ENCODE data around the gene SGCE.

DNA sequence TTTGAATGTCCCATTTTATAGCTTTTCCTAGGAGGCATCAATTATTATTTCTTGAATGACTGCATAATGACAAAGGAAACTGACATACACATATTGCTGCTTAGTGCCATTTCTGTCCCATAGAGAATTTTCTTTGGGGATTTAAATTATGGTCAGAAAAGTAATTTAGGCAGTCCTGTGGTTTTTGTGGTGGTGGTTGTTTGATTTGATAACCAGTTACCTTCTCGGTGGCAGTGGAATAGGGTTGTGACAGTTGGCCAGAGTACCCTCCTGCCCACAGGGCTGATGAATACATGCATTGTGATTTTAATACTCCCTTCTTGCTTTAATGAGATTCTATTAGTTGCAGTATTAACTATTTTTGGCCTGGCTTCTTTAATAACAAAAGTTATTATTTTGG lies 6.6 kb upstream of the SGCE start:
- TF ChIP-seq, protein P1, sequence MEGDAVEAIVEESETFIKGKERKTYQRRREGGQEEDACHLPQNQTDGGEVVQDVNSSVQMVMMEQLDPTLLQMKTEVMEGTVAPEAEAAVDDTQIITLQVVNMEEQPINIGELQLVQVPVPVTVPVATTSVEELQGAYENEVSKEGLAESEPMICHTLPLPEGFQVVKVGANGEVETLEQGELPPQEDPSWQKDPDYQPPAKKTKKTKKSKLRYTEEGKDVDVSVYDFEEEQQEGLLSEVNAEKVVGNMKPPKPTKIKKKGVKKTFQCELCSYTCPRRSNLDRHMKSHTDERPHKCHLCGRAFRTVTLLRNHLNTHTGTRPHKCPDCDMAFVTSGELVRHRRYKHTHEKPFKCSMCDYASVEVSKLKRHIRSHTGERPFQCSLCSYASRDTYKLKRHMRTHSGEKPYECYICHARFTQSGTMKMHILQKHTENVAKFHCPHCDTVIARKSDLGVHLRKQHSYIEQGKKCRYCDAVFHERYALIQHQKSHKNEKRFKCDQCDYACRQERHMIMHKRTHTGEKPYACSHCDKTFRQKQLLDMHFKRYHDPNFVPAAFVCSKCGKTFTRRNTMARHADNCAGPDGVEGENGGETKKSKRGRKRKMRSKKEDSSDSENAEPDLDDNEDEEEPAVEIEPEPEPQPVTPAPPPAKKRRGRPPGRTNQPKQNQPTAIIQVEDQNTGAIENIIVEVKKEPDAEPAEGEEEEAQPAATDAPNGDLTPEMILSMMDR (IDR thresholded peaks at IDR 0.05) = no peak
- no peak for TF ChIP-seq POLR2A (IDR thresholded peaks at IDR 0.05)
